Measurements from ENCODE around the gene NTRK2. TPM values are rescaled to one million over a fixed set of nuclear protein-coding genes. Genes with fewer than 3 reads are reported as not detected.

NTRK2 gene
- total and polyA plus RNA-seq, 12 donors, result 0.43 to 5.6 (median 2.1) TPM

DNA sequence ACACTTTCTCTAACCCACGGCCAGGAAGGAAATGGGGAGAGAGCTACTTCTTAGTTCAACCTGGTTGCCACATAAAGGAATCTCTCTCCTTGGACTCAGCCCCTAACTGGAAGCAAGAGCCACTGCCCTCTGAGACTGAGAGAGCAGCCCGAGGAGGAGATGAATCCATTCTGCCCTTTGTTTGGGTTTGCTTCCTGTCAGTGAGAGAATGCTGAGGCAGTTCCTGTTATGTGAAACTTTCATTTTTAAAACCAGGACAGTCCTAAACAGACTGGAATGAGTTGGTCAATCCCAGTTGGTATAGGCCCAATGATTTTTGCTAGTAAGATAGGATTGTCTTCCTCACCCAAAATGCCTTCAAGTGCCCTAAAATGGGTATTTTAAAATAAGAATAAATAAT is 205.1 kb downstream of the NTRK2 start:
- H3K4me3 ChIP-seq, result no peak overlapping the region
- no peak for DNase-seq
- H3K9me3 ChIP-seq (replicated peaks in 1 of 3), result no peaks in the 10 kb centered on the region
- 33 to 46% (median 39%) methylated on average over 2 of the region's 2 CpGs for WGBS, 4 donors
- no peaks in the 10 kb centered on the region for H3K36me3 ChIP-seq (replicated peaks in 1 of 2)
- peaks cover 0 to 10% of the 10 kb centered on the region in 2 donors for H3K4me1 ChIP-seq (replicated peaks in 1 of 2)
- no peaks in the 10 kb centered on the region for H3K27me3 ChIP-seq
- intact Hi-C loops (cut with DNase I), result no loop called here
- TF ChIP-seq, protein P1, sequence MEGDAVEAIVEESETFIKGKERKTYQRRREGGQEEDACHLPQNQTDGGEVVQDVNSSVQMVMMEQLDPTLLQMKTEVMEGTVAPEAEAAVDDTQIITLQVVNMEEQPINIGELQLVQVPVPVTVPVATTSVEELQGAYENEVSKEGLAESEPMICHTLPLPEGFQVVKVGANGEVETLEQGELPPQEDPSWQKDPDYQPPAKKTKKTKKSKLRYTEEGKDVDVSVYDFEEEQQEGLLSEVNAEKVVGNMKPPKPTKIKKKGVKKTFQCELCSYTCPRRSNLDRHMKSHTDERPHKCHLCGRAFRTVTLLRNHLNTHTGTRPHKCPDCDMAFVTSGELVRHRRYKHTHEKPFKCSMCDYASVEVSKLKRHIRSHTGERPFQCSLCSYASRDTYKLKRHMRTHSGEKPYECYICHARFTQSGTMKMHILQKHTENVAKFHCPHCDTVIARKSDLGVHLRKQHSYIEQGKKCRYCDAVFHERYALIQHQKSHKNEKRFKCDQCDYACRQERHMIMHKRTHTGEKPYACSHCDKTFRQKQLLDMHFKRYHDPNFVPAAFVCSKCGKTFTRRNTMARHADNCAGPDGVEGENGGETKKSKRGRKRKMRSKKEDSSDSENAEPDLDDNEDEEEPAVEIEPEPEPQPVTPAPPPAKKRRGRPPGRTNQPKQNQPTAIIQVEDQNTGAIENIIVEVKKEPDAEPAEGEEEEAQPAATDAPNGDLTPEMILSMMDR (IDR thresholded peaks at IDR 0.05), result no peak
- no peak for TF ChIP-seq POLR2A (IDR thresholded peaks at IDR 0.05)
- peak overlapping the region in 2 of 5 donors; percentile 14 to 52 for H3K27ac ChIP-seq

DNA sequence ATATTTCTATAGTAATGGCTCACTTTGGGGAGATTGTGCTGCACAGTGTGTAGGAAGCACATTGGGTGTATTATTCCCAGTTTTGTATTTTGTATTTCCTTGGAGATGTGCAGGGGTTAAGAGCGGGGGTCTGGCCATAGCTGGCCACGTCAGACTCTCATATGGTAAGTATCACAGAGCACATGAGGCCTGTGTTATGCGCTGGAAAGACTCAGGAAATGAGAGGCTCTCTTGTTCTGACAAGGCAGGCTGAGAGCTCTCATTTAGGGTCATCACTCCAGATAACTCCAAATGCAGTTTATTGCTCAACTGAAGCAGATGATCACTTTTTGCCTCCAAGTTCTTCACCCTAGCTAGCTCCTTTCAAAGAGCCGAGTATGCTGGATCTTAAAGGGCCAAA is 205.7 kb downstream of the NTRK2 start:
- no peak for TF ChIP-seq POLR2A (IDR thresholded peaks at IDR 0.05)
- TF ChIP-seq, protein P1 (IDR thresholded peaks at IDR 0.05), result no peak
- DNase-seq, result no peak
- H3K27me3 ChIP-seq, result no peaks in the 10 kb centered on the region
- peak overlapping the region in 2 of 5 donors; percentile 51 to 52 for H3K27ac ChIP-seq
- H3K4me1 ChIP-seq (replicated peaks in 1 of 2), result peaks cover 0 to 10% of the 10 kb centered on the region in 2 donors
- WGBS, 4 donors, result 47 to 72% (median 71%) methylated on average over 4 of the region's 4 CpGs
- intact Hi-C loops (cut with DNase I), result no loop called here
- H3K4me3 ChIP-seq, result no peak overlapping the region
- H3K36me3 ChIP-seq (replicated peaks in 1 of 2), result no peaks in the 10 kb centered on the region
- H3K9me3 ChIP-seq (replicated peaks in 1 of 3), result no peaks in the 10 kb centered on the region

DNA sequence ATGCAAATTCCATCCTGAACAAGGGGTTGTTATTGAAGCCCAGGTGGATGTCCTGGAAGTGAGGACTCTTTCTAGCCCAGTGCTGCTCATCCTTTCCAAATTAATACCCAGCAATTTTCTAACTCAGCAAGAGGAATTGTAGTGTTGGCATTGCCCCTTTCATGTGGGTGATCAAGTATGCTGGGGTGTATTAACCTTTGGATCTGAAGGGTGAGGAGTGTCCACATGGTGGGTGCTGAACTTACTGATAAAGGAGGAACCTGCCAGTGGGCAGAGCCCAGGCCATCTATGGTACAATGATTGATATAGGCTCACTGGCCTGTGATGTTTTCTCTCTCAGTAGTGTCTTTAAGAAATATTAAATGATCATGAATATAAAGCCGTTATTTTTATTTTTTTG is 210.1 kb downstream of the NTRK2 start:
- no peak overlapping the region for H3K27ac ChIP-seq
- intact Hi-C loops (cut with DNase I), result no loop called here
- peaks cover 0 to 5% of the 10 kb centered on the region in 2 donors for H3K4me1 ChIP-seq (replicated peaks in 1 of 2)
- H3K27me3 ChIP-seq, result no peaks in the 10 kb centered on the region
- no peak overlapping the region for H3K4me3 ChIP-seq
- no peak for DNase-seq
- H3K9me3 ChIP-seq (replicated peaks in 1 of 3), result no peaks in the 10 kb centered on the region
- H3K36me3 ChIP-seq (replicated peaks in 1 of 2), result no peaks in the 10 kb centered on the region
- TF ChIP-seq POLR2A (IDR thresholded peaks at IDR 0.05), result no peak
- TF ChIP-seq, protein P1 (IDR thresholded peaks at IDR 0.05), result no peak
- WGBS, 4 donors, result 81 to 92% (median 82%) methylated on average over 1 of the region's 1 CpG

DNA sequence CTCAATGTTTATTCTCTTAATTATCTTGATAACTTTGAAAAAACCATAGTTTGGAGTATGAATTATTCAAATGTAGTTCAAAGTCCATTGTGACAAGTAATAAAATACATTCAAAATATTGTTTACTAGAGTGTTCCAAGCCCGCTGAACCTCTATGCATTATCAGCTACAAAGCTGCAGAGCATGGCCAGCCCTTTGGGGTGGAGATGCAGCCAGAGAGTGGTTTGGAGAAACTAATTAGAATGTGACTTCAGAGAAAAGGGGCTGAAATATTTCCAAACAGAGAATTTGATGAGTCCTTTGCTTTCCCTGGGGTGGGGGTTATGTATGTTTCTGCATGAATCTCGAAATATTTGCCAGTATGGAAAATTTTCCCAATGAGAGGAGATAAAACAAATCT is 211.3 kb downstream of the NTRK2 start:
- no peaks in the 10 kb centered on the region for H3K4me1 ChIP-seq (replicated peaks in 1 of 2)
- no peaks in the 10 kb centered on the region for H3K27me3 ChIP-seq
- TF ChIP-seq, protein P1 (IDR thresholded peaks at IDR 0.05), result no peak
- no peak for TF ChIP-seq POLR2A (IDR thresholded peaks at IDR 0.05)
- no peak overlapping the region for H3K27ac ChIP-seq
- intact Hi-C loops (cut with DNase I), result no loop called here
- no peaks in the 10 kb centered on the region for H3K36me3 ChIP-seq (replicated peaks in 1 of 2)
- 57 to 79% (median 69%) methylated on average over 2 of the region's 2 CpGs for WGBS, 4 donors
- H3K4me3 ChIP-seq, result no peak overlapping the region
- no peaks in the 10 kb centered on the region for H3K9me3 ChIP-seq (replicated peaks in 1 of 3)
- DNase-seq, result no peak
